Erythroblast (primary cell): ENCODE data around the gene EVI5.

ENCODE experiments used
- GATA1 ChIP-seq: IDR thresholded peaks from 2 replicates; pipeline ENCODE4 v1.6.1; 2011; ENCODE audit warnings: low read depth, mild to moderate bottlenecking, control low read depth, low read length, moderate library complexity
- POLR2A ChIP-seq: IDR thresholded peaks from 2 replicates; pipeline ENCODE4 v1.6.1; 2011; ENCODE audit warnings: mild to moderate bottlenecking, low read length

- TF ChIP-seq POLR2A (no peak), GATA1 (no peak)
These were observed 29.1 kb downstream of the EVI5 start for GRCh38 chr1:92755541-92756461.
